ENCODE results near the gene RBM14. TPM values are rescaled to one million over a fixed set of nuclear protein-coding genes. Genes with fewer than 3 reads are reported as not detected.
"Not testable (repeated sequence)": the region's sequence is repeated elsewhere in the genome, so short reads cannot be mapped to it uniquely, and the experiment has no call there.

RBM14 gene
- total RNA-seq, 1 donor from 2014 or later = 61.1 TPM

DNA sequence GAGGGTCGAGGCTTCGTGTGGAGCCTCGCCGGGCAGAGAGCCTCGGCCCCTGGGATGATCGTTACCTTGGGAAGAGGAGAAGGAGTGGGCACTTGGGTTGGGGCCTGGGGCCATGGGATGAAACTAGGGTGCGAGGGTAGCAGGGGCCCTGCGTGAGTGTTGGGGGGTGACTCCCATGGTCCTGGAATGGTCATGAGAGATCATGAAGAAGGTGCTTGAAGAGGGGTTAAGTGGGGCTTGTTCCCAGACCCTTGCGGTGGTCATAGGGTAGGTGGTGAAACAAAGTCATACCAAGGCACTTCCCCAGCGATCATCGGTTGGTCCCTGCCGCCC is 23.2 kb upstream of the RBM14 start:
- ATAC-seq (no peak), DNase-seq (ENCODE audit: low spot score) (no peak)
- intact Hi-C loops (cut with DNase I) = no loop called here

DNA sequence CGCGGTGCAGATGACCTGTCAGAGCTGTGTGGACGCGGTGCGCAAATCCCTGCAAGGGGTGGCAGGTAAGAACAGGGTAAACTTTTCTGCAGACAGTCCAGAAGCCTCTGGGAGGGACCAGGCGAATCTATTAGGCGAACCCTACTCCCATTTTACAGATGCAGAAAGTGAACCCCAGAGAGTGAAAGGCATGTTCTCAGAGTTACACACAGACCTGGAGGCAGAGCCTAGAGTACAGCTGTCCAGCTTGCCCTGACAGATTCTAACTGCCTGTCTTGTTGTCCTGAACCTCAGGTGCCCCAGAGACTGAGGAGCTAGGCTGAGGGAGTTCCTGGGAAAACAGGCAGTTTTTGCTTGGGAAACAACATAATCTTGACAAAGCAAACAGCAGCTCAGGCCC is 22.8 kb upstream of the RBM14 start:
- no peak for DNase-seq (ENCODE audit: low spot score)
- intact Hi-C loops (cut with DNase I) = no loop called here
- no peak for ATAC-seq

DNA sequence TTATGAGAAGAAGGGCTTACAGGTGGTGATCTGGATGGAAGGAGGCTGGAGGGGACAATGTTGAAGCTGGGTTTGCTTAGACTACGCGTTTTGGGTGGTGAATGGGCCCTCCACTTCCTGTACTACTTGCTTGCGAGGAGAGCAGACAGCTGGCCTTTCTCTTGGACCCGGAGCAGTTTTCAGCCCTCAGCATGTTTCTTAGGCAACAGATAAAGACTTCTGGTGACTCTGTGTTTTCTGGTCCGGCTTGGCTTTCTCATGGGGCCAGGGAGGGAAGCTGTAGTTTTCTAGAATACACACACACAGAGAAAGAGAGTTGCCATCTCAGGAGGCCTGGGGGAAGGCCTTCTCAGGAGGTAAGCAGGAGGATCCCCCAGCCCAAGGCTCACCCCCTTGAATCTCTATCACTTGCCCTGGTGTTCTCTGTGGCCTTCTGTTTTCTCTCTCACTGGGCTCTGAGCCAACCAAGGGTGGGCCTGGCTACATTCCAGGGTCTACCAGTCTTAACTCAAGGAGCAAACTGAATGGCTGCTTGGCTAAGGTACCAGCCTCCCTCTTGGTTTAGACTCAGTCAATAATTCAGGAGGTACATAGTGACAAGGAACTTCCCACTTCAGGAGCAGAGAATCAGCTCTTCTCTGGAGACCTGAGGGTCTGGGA is 21.1 kb upstream of the RBM14 start:
- ATAC-seq (peak; percentile 19), DNase-seq (ENCODE audit: low spot score) (no peak)
- intact Hi-C loops (cut with DNase I) = no loop called here

DNA sequence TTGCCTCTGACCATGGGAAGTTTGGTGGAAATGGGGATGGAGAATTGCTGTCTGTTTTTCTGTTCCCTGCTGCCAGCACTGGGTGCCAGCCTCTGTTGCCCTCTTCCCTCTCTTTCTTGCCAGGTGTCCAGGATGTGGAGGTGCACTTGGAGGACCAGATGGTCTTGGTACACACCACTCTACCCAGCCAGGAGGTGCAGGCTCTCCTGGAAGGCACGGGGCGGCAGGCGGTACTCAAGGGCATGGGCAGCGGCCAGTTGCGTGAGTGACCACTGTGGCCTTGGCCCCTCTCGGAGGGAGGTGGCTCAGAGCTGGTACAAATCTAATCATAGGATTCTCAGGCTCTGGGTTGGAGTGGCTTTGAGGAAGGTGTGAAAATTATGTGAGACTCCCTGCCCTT is 17.4 kb upstream of the RBM14 start:
- no peak for DNase-seq (ENCODE audit: low spot score)
- no peak for ATAC-seq
- intact Hi-C loops (cut with DNase I) = no loop called here

DNA sequence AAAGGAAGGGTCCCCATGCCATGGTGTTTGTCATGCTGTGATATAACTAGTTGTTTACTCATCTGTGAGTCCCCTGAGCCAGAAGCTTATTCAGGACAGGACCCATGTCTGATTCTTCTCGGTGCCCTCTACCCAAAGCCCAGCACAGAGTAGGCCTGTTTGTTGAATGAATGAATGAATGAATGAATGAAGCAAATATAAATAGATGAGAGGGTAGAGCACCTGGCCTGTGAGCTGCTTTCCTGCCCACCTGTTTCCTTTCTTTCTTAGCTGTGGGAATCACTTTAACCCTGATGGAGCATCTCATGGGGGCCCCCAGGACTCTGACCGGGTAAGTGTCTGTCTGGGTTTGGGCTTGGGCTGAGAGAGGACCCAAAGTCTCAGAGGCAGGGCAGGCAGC is 16.2 kb upstream of the RBM14 start:
- intact Hi-C loops (cut with DNase I) = no loop called here
- ATAC-seq (no peak), DNase-seq (ENCODE audit: low spot score) (no peak)

DNA sequence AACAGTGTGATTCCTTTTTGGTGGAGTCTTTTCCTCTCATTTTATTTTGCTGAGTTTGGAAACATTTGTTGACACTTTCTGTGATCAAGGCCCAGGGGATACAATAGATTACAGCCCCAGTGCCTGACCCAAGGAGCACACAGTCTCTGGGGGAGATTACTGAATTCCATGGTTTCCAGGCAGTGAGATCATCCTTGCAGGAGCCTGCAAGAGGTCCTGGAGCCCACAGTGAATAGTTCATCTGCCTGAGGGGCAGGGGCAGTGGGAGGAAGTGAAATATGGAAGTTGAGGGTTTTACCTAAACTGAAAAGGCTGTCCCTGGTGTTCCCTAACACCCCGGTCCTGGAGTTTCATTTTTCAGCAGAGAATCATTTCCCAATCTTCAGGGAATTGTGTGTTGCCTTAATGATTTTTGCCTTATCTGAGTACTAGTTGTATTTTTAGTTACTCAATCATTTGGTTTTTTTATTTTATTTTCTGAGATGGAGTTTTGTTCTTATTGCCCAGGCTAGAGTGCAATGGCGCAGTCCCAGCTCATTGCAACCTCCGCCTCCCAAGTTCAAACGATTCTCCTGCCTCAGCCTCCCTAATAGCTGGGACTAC is 15.7 kb upstream of the RBM14 start:
- intact Hi-C loops (cut with DNase I) = no loop called here
- ATAC-seq = peak; percentile 63
- DNase-seq (ENCODE audit: low spot score) = no peak

- intact Hi-C loops (cut with DNase I) = no loop called here
- ATAC-seq (no peak), DNase-seq (ENCODE audit: low spot score) (no peak)
These were observed 13.4 kb upstream of the RBM14 start for GRCh38 chr11:66603072-66603471.

GRCh38 chr11:66604155-66604554 is 12.3 kb upstream of the RBM14 start:
- DNase-seq (ENCODE audit: low spot score) = no peak
- ATAC-seq = no peak
- intact Hi-C loops (cut with DNase I) = no loop called here

DNA sequence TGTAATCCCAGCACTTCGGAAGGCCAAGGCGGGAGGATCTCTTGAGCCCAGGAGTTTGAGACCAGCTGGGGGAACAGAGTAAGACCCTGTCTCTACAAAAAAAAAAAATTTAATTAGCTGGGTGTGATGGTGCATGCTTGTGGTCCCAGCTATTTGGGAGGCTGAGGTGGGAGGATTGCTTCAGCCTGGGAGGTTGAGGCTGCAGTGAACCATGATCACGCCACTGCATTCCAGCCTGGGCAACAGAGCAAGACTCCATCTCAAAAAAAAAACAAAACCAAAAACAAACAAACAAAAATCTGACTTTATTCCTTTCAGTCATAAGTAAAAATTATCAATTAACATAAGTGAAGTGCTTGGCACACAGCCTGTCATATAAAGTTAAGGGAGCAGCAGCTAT is 9.8 kb upstream of the RBM14 start:
- DNase-seq (ENCODE audit: low spot score); ATAC-seq; intact Hi-C loops (cut with DNase I): not testable (repeated sequence)

DNA sequence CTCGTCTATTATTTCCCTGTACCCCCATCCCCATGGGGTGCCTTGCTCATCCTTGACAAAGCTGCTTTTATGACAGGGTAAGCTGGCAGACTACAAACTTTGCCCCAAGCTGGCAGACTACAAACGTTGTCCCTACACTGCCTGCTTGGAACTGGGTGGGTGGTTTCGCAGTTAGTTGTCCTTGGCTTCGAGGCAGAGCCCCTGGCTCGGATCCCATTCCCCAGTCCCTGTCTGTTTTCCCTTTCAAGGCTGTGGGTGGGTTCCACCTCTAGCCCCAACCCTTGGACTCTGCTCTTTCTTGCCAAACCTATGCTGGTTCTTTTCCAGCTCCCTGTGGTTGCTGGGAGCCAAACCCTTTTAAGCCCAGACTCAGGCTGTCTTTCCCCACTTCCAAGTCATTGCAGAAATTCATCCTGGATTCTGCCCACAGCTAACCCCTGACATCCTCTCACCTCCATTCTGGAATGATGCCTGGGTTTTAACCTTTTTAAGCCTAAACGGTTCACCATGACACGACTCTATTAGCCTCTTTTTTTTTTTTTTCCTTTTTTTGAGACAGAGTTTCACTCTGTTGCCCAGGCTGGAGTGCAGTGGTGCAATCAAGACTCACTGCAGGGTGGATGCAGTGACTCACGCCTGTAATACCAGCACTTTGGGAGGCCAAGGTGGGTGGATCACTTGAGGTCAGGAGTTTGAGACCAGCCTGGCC is 9.2 kb upstream of the RBM14 start:
- ATAC-seq (peak; percentile 95), DNase-seq (ENCODE audit: low spot score) (peak; percentile 84)
- intact Hi-C loops (cut with DNase I) = no loop called here

DNA sequence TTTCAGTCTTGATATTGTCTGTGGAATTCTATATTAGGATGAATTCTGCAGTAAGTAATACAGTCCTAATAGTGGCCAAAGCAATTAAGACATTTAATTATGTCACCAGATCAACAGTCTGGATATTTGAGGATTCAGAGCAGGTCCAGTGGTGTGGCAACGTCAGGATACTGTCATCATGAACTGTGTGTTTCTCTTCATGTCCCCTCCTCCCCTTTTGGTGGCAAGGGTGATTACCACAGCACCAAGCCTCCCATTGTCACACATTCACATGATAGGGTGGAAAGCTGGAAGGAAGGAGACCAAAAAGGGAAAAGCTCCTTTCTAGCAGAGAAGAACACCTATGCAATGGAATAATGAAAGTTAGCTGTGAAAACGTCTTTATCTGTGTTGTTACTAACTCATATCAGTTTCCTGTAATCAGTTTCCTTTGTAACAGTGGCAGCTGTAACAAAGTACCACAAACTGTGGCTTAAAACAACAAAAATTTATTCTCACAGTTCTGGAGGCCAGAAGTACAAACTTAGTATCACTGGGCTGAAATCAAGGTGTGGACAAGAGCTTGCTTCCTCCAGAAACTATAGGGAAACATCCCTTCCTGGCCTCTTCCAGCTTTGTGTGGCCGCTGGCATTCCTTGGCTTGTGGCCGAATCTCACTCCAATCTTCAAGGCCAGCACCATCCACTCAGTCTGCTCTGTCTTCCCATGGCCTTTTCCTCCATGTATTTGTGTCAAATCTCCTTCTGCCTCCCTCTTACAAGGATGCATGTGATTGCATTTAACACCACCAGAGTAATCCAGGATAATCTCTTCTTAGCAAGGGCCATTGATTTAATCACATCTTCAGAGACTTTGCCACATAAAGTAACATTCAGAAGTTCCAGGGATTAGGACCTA is 6.5 kb upstream of the RBM14 start:
- DNase-seq (ENCODE audit: low spot score) (no peak), ATAC-seq (no peak)
- intact Hi-C loops (cut with DNase I) = no loop called here

GRCh38 chr11:66612458-66612857 is 4.0 kb upstream of the RBM14 start:
- ATAC-seq = no peak
- DNase-seq (ENCODE audit: low spot score) = no peak
- intact Hi-C loops (cut with DNase I) = no loop called here

DNA sequence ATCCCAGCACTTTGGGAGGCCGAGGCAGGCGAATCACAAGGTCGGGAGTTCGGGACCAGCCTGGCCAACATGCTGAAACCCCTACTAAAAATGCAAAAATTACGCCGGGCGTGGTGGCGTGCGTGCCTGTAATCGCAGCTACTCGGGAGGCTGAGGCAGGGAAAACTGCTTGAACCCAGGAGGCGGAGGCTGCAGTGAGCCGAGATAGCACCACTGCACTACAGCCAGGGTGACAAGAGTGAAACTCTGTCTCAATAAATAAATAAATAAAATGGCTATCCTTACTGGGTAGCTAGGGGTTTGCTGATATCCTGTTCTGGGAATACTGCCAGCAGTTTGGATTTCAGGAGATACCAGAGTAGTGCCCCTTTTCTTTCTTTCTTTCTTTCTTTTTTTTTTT is 2.4 kb upstream of the RBM14 start:
- ATAC-seq (no peak), DNase-seq (ENCODE audit: low spot score) (no peak)
- intact Hi-C loops (cut with DNase I) = no loop called here

GRCh38 chr11:66617155-66617834 is 865 bp downstream of the RBM14 start:
- ATAC-seq (peak; percentile 41), DNase-seq (ENCODE audit: low spot score) (no peak)
- intact Hi-C loops (cut with DNase I) = no loop called here

DNA sequence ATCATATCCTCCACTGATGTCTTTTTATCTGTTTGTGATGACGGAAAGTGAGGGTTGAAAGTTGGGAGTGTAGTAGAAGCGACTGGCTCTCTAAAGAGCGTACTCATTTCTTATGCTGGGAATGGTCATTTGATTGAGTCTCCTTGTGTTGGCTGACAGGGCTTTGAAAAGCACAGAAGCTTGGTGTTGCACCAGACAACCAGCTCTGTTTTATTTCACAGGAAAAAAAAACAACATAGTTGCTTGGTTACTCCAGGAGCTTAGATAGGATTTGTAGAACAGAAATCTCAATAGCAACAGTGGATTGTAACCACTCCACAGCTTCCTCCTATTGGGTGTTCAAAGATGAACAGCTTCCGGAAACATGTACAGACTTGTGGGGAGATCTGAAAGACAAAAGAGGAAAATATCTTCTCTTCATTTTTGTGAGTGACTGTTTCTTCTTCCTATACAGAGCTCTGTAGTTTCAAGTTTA is 2.7 kb downstream of the RBM14 start:
- ATAC-seq (no peak), DNase-seq (ENCODE audit: low spot score) (no peak)
- intact Hi-C loops (cut with DNase I) = no loop called here

GRCh38 chr11:66624450-66624849 is 8.0 kb downstream of the RBM14 start:
- intact Hi-C loops (cut with DNase I) = no loop called here
- no peak for ATAC-seq
- DNase-seq (ENCODE audit: low spot score) = no peak

DNA sequence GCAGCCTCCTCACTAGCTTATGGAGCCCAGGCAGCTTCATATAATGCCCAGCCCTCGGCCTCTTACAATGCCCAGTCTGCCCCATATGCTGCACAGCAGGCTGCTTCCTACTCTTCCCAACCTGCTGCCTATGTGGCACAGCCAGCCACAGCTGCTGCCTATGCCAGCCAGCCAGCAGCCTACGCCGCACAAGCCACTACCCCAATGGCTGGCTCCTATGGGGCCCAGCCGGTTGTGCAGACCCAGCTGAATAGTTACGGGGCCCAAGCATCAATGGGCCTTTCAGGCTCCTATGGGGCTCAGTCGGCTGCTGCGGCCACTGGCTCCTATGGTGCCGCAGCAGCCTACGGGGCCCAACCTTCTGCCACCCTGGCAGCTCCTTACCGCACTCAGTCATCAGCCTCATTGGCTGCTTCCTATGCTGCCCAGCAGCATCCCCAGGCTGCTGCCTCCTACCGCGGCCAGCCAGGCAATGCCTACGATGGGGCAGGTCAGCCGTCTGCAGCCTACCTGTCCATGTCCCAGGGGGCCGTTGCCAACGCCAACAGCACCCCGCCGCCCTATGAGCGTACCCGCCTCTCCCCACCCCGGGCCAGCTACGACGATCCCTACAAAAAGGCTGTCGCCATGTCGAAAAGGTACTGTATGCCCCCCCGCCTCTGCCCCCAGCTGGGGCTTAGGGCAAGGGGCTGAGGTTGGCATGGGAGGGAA is 8.8 kb downstream of the RBM14 start:
- ATAC-seq = no peak
- no peak for DNase-seq (ENCODE audit: low spot score)
- intact Hi-C loops (cut with DNase I) = no loop called here

DNA sequence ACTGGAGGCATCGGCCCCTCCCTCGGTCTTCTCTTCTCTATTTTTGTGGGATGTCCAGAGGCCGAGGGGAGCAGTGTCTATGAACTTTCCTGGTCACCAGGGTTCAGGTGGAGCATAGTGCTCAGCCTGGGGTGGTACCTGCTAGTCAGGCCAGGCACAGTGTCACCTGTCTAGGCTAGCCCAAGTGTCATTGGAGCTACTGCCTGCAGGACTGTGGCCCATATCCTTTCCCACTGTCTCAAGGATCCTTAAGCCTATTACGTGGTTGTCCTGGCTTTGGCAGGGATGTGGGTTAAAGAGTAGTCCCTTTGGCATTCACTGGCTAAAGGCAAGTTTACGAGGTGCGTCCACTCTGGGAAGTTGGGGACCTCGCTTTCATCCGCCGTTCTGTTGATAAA is 9.3 kb downstream of the RBM14 start:
- no peak for ATAC-seq
- no peak for DNase-seq (ENCODE audit: low spot score)
- intact Hi-C loops (cut with DNase I) = no loop called here

Data from sciatic nerve (tissue), 2 donors.